ENCODE data around the gene PCBD1.
"Not testable (repeated sequence)": the region's sequence is repeated elsewhere in the genome, so short reads cannot be mapped to it uniquely, and the experiment has no call there.

The PCBD1 gene

DNA sequence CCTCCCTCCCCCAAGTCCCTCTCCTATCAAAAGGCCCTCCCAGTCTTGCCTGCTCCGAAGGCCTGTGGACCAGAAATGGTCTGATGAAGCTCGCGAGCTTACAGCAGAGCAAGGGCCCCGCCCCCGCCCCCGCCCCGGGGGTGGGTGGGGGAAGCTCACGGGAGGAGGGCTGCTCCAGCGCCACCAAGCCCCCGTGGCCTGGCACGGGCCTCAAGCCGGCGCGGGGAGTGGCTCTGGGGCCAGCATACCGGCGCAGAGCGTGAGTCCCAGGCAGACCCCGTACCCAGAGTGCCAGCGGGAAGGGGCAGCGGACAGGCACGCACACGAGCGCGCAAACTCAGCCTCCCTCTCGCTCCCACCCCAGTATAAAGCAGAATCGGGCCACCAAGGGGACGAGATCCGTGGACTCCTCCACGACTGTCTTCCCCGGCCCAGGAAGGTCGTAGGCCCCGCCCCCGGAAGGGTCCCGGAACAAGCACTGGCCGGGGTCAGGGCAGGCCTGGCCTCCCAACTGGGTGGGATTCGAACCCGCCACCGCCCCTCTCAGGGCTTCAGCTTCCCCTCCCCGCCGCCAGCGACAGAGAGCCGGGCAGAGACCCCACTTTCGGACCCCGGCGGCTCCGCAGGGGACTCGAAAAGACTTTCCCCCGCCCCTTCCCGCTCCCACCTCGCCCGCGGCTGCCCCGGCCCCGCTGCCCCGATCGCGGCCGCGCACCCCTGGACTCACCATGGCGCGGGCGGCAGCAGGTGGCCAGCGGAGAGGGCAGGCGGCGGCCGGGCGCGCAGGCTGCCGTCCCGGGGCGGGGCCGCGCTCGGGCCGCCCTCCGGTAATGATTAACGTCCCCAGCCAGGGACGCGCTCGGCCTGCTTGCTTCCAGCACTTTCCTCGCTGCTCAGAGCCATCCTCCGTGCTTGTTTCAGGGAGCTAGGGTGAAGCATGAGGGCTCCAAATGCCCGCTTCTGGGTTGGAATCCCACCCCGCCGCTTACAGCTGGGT is at the start of gene PCBD1:
TSS of gene PCBD1 (minus strand) at position 762 of the 997 bp plus-strand sequence. CDS start at position 730, 32 bp downstream.
- peak; percentile 12 for DNase-seq

GRCh38 chr10:70937661-70938060 is 49.3 kb upstream of the PCBD1 start:
- DNase-seq = no peak

DNA sequence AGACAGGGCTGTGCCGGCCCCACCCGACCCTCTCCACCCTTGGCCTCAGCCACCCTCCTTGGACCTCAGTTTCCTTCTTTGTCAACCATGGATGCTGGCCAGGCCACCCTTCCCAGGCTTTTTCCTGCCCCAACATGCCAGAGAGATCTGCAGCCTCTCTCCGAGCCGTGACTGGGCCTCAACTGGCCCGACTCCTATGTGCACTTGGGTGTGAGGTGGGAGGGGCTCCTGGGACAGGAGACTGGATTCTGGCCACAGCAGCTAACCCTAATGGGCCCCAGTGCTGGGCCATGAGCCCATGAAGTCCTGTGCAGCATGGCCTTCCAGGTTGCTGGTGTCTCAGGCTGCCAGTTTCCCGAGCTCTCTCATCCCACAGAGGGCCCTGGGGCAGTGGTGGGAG is 47.7 kb upstream of the PCBD1 start:
- no peak for DNase-seq

DNA sequence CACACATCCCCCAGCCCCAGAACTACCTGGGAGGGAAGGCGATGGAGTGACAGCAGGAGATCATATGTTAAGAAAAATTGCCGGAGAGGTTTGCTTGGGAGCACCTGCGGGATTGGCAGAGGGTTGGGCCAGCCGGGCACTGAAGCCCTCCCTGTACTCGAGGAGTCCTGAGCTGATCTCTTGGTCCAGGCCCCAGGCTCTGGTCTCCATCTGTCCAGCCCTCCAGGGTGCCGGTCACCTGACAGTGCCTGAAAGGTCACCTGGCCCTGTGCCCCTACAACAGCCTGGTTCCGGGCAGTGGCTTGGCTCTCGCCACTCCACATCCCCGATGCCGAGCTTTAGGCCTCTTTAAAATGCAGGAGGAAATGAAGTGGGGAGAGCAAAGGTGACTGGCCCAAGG is 47.3 kb upstream of the PCBD1 start:
- no peak for DNase-seq

- no peak for DNase-seq
Observed at GRCh38 chr10:70935125-70935625, 46.8 kb upstream of the PCBD1 start.

DNA sequence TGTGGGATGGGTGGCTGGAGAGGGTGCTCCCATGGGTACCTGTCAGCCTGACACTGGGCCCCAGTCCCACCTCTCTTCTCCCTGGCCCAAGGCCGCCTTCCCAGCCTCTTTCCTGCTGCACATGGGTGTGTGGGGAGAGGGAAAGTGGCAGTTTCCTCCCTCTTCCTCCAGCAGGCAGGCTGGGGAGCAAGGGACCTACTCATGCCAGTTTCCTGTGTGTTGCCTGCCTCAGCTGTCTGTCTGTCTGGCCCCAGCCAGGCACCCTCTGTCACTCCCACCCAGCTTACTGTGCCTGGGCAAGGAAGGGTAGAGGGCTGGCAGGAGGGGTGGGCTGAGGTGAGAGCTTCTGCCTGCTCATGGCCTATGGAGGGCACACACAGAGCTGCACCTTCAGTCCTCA is 46.3 kb upstream of the PCBD1 start:
- no peak for DNase-seq

- no peak for DNase-seq
Observed at GRCh38 chr10:70932392-70933196, 44.2 kb upstream of the PCBD1 start.

GRCh38 chr10:70931168-70931815 is 42.9 kb upstream of the PCBD1 start:
- no peak for DNase-seq

DNA sequence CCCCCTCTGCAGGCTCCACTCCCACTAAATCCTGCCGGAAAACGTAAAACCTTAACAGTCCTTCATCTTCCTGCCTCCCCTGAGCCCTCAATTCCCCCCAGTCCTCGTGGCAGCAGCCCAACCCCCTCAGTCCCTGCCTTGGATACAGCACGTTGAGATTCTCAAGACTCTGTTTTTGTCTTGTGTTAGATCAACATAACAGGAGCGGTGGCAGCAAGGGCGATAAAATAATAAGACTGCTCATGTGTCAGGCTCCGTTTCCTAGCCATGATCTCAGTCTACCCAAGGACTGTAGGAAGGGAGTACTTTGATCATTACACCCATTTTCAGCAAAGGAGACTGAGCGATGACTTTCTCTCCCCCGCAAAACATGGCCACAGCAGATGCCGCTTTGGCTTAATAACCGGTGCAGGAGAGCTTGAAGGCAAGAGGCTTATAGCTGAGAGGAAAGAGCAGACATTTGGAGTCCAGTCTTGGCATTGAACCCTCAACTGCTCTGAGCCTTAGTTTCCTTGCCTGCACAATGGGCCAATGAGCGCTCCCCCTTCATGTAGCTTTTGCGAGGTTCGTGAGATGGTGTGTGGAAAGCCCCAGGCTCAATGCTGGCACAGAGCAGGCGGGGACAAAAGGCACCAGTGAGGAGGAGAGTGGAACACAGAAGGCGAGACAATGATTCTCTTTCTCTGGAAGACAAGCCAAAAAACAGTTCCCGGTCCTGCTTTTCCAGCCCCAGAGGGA is 42.1 kb upstream of the PCBD1 start:
- no peak for DNase-seq

DNA sequence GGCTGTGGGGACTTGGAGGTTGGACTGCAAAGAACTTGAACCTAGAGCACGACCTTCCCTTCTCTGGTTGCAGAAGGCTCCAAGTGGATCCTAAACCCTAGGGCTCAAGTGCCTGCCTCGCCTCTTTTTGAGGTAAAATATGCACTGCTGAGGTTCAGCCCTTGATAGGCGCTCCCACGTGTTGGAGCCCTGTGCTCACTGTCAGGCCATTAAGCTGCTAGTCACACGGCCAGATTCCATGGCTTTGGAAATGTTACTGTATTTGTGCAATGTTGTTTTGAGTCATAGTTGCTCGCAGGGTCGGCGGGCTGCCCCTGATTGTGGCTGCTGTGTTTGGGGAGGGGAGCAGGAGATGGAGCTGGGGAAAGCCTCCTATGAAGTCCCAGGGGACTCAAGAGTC is 39.8 kb upstream of the PCBD1 start:
- no peak for DNase-seq

- no peak for DNase-seq
Observed at GRCh38 chr10:70927189-70927943, 39.0 kb upstream of the PCBD1 start.

DNA sequence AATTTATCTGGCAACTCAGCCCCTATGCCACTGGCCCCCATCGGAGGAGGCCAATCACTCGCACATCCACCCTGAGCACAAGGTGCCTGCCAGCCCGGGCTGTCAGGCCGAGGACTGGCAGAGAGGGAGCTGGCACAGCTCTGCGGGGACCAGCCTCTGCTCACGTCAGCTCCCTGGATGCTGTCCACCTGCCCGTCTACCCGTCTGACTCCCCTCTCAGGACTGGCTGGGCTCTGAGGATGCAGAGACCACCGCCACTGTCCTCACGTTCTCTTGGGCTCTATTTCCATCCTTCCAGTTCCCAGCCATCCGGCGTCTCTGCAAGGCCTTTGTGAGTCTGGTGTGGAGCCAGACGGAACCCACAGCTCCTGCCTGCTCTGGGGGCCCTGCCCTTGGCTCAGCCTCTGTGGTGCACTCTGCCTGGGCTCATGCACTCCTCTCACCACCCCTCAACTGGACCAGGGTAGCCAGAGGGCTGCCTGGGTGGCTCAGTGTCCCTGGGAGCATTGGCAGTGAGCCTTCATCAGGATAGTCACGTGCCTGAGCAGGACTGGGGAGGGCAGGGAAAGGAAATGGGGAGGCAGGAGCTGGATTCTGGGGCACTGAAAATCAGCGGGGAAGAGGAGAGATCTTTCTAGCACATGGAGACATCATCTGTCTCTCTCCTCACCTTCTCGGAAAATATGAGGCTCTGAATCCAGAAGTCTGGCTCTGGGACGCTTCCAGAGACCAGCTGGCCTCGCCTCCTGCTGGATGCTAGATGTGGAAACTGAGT is 38.0 kb upstream of the PCBD1 start:
- no peak for DNase-seq

DNA sequence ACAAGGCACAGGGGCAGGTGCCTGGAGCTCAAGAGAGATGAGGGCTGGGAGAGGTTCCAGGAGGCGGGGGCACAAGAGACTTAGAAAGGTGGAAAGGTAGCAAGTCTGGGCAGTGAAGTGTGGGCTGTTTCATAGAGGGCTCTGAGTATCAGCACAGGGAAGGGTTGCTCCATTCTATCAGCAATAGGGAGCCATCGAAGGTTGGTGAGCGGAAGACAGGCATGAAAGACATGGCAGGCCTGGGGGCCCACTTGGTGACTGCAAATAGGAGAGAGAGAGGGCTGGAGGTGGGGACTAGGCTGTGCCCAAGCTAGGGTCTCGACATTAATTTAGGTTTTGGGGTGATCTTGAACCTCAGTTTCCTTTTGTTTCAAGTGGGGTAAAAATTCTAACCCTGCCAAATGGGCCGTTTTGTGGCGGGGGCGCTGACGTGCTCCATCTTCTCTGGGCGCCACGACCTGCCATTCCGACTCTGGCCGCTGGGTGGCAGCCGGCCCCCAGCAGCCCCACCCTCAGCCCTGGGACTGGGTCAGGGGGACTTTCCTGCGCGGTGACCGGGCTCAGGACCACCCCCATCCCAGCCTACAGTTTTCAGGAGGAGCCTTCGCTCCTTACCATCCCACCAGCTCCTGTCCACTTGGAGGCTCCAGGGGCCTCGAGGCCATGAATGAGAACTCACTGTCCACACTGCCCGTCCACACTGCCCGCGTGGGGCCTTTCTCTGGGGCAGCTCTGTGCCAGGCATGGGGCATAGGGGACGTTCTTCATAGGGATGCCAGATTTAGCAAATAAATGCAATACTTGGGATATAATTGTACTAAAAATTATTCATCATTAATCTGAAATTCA is 37.2 kb upstream of the PCBD1 start:
- DNase-seq = peak; percentile 3

DNA sequence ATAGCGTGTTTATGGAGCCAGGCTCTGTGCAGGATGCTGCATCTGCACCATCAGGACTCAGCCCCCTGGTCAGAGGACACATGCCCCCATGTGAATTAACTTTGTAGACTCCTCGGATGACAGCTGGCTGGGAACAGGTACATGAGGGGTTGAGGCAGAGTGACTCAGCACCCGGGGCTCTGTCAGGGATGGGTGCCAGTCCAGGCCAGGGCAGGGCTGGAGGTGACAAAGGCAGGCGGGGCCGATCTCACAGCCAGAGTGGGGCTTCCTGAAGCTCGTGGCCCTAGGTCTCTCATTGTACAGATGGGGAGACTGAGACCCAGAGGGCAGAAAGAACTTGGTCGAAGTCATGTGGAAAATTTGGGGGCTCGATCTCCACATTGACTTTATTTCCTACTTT is 35.3 kb upstream of the PCBD1 start:
- DNase-seq = no peak

DNA sequence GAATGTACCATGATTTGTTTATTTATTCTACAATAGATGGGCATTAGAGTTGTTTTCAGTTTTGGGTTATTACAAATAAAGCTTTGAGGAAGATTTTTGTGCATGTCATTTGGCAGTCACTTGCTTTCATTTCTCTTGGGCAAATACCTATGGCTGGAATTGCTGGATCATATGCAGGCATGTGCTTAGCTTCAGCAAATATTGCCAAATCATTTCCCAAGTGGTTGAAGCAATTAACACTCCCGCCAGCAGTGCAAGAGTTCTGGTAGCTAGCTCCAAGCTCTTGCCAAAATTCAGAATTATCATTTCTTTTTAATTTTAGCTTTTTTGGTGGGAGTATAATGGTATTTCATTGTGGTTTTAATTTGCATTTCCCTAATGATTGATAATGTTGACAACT is 32.9 kb upstream of the PCBD1 start:
- no peak for DNase-seq

DNA sequence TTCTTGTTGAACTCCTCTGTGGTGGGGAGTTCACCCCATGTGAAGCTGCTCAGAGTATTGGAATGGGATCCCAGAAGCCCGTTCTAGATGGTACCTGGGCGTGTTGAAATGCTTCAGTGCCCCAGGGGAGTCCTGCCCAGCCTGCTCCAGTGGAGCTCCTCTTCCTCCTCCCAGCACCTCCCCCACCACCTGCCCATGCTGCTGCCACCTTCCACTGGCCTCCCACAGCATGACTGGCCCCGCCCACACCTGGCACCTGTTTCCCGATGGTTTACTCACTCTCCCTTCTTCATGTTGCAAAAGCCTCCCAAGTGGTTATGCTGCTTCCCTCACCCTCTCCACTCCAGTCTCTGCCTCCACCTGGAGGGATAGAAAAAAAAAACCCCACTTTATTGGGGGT is 32.2 kb upstream of the PCBD1 start:
- DNase-seq = no peak

- DNase-seq = not testable (repeated sequence)
Observed at GRCh38 chr10:70919906-70920305, 31.5 kb upstream of the PCBD1 start.

DNA sequence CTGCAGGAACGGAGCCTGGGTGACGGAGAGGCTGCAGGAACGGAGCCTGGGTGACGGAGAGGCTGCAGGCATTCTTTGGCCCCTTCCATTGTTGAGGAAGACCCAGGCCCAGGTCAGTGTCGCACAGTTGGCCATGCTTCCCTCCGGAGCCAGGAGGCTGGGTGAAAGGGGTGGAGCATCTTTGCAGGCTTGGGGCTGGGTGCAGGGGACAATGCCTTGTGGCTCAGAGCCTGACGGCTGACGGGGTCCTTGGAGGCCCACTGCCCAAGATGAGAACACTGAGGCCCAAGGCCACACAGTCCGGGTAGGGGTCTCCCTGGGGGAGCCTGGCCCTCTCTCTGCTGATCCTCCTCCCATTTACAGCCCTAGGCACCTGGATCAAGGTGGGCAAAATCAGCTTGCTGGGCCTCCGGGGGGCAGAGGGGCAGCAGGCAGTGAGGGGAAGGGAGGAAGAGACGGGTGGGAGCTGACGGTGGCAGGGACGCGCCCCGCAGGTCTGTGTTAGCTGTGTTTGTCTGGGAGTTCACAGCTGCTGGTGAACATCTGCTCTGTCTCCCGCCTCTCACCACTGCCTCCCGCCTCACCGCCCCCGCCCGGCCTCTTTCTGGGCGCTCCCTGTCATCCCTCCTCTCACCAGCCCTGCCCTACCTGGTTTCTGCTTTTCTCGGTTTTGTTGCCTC is 30.6 kb upstream of the PCBD1 start:
- DNase-seq = no peak

DNA sequence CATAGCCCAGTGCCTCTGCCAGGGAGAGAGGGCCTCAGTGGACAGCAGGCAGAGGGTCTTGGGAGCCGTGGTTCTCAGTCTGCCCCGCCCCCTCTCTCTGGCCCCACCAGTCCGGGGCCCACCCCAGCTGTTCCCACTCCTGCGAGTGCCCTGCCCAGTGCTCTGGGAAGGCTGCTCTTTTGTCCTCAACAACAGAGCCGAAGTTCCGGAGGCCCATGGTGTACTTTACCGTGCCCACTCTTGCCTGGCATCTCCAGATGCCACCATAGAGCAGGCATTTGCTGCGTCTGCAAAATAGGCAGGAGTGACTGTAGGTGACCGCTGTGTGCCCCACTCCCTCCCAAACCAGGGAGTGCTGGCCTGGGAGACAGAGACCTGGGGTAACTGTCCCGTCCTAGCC is 29.3 kb upstream of the PCBD1 start:
- no peak for DNase-seq

Data from NCI-H748 treated with DMSO at 0.1 percent for 48 hours (cell line).